Thoracic aorta (tissue), 2 donors: ENCODE results near the gene MSH3. TPM values are rescaled to one million over a fixed set of nuclear protein-coding genes. Genes with fewer than 3 reads are reported as not detected.
"Not testable (repeated sequence)": the region's sequence is repeated elsewhere in the genome, so short reads cannot be mapped to it uniquely, and the experiment has no call there.

Source experiments
- ATAC-seq: fragments of 150-250 bp; one replicate; pipeline ENCODE4 v1.8.0; 2017; ENCODE audit warnings: low read depth; ENCODE audit not compliant: insufficient number of reproducible peaks, low FRiP score
- DNase-seq: peaks from one replicate; pipeline ENCODE4 v3.0.0-alpha.2; 2020; ENCODE audit warnings: low spot score
- H3K27ac ChIP-seq, 2 donors: fragments of 200-600 bp; sonication (generic); 1 replicate in 1 of 2; 2 replicates in 1 of 2; pipeline ENCODE4 v1.5.1; 2016; ENCODE audit warnings: mild to moderate bottlenecking in 2 of 2, moderate library complexity in 2 of 2
- H3K27me3 ChIP-seq: fragments of 200-600 bp; sonication (generic); replicated peaks from 2 replicates; pipeline ENCODE4 v1.6.0; 2016; ENCODE audit warnings: mild to moderate bottlenecking; ENCODE audit not compliant: insufficient read depth
- H3K36me3 ChIP-seq: fragments of 200-600 bp; sonication (generic); one replicate; pipeline ENCODE4 v1.5.1; 2016
- H3K4me1 ChIP-seq, 2 donors: fragments of 200-600 bp; sonication (generic); 1 replicate in 1 of 2; 2 replicates in 1 of 2; pipeline versions ENCODE4 v1.5.1 to v1.6.0; 2016; ENCODE audit warnings: low read depth in 2 of 2, mild to moderate bottlenecking in 1 of 2; ENCODE audit not compliant: control insufficient read depth in 1 of 2
- H3K4me3 ChIP-seq: fragments of 200-600 bp; sonication (generic); 2 replicates; pipeline ENCODE4 v1.5.1; 2016; ENCODE audit warnings: mild to moderate bottlenecking
- H3K9me3 ChIP-seq: fragments of 200-600 bp; sonication (generic); 2 replicates; pipeline ENCODE4 v1.5.1; 2016
- CTCF ChIP-seq: fragments of 200-600 bp; sonication (generic); IDR thresholded peaks from one replicate; pipeline ENCODE4 v1.5.1; 2019; ENCODE audit warnings: antibody characterized with exemption
- total RNA-seq, 2 donors: library from RNA; depleted of rRNA; stranded (reverse); fragments of >200 nt; gene quantifications; one replicate each; pipeline versions ENCODE4 v1.1.0 to v1.2.3, GENCODE V29; 2016

MSH3 gene
- total RNA-seq, 2 donors from 2014 or later = 12.3 to 12.9 TPM

GRCh38 chr5:80884086-80884813 is 229.8 kb downstream of the MSH3 start:
- no peak for ATAC-seq
- H3K4me3 ChIP-seq = no peak overlapping the region
- no peaks in the 10 kb centered on the region for H3K4me1 ChIP-seq
- H3K27me3 ChIP-seq = no peaks in the 10 kb centered on the region
- no peaks in the 10 kb centered on the region for H3K9me3 ChIP-seq
- no peak overlapping the region for H3K27ac ChIP-seq
- no peak for DNase-seq
- no peaks in the 10 kb centered on the region for H3K36me3 ChIP-seq
- TF ChIP-seq CTCF = no peak

GRCh38 chr5:80884929-80885328 is 230.5 kb downstream of the MSH3 start:
- no peaks in the 10 kb centered on the region for H3K36me3 ChIP-seq
- H3K9me3 ChIP-seq = no peaks in the 10 kb centered on the region
- no peaks in the 10 kb centered on the region for H3K27me3 ChIP-seq
- H3K27ac ChIP-seq = no peak overlapping the region
- no peak overlapping the region for H3K4me3 ChIP-seq
- no peak for DNase-seq
- ATAC-seq = no peak
- H3K4me1 ChIP-seq = no peaks in the 10 kb centered on the region
- TF ChIP-seq CTCF = no peak

- Histone ChIP-seq H3K27ac (no peak overlapping the region), H3K4me3 (no peak overlapping the region), H3K9me3 (no peaks in the 10 kb centered on the region), H3K36me3 (no peaks in the 10 kb centered on the region), H3K4me1 (no peaks in the 10 kb centered on the region), H3K27me3 (no peaks in the 10 kb centered on the region)
- TF ChIP-seq CTCF = no peak
- ATAC-seq (no peak), DNase-seq (no peak)
These were observed 231.0 kb downstream of the MSH3 start for GRCh38 chr5:80885396-80886000.

GRCh38 chr5:80894083-80894482 is 239.6 kb downstream of the MSH3 start:
- no peaks in the 10 kb centered on the region for H3K36me3 ChIP-seq
- H3K9me3 ChIP-seq = no peaks in the 10 kb centered on the region
- no peak overlapping the region for H3K4me3 ChIP-seq
- H3K4me1 ChIP-seq = no peaks in the 10 kb centered on the region
- no peak for TF ChIP-seq CTCF
- no peak overlapping the region for H3K27ac ChIP-seq
- no peak for ATAC-seq
- no peak for DNase-seq
- H3K27me3 ChIP-seq = no peaks in the 10 kb centered on the region

GRCh38 chr5:80895523-80895922 is 241.1 kb downstream of the MSH3 start:
- ATAC-seq = no peak
- no peak overlapping the region for H3K4me3 ChIP-seq

GRCh38 chr5:80902624-80903023 is 248.2 kb downstream of the MSH3 start:
- not testable (repeated sequence) for H3K27me3 ChIP-seq, H3K27ac ChIP-seq, H3K4me3 ChIP-seq, ATAC-seq, H3K36me3 ChIP-seq, DNase-seq, H3K4me1 ChIP-seq, H3K9me3 ChIP-seq

More at GRCh38 chr5:80895523-80895922, 241.1 kb downstream of the MSH3 start:
- H3K36me3 ChIP-seq = no peaks in the 10 kb centered on the region
- H3K27ac ChIP-seq = no peak overlapping the region
- H3K27me3 ChIP-seq = no peaks in the 10 kb centered on the region
- no peaks in the 10 kb centered on the region for H3K9me3 ChIP-seq
- H3K4me1 ChIP-seq = no peaks in the 10 kb centered on the region
- DNase-seq = no peak
- no peak for TF ChIP-seq CTCF
